Keratinocyte (primary cell): ENCODE results near the gene LRP1B. TPM values are rescaled to one million over a fixed set of nuclear protein-coding genes. Genes with fewer than 3 reads are reported as not detected.

Source experiments
- DNase-seq: peaks from one replicate; pipeline ENCODE4 v3.0.0-alpha.2; 2011; ENCODE audit warnings: low read depth, missing footprints, low spot score
- FAIRE-seq: peaks from 2 replicates; lab custom pipeline; 2011; peaks lifted over from hg19 to GRCh38; lab: Jason Lieb, UNC
- H2AFZ ChIP-seq: 2 replicates; pipeline ENCODE4 v1.6.0; 2012; ENCODE audit warnings: low read length, control low read depth, inconsistent platforms; ENCODE audit not compliant: control insufficient read depth
- H3K27ac ChIP-seq: 2 replicates; pipeline ENCODE4 v1.5.1; 2011; ENCODE audit warnings: low read length; ENCODE audit not compliant: control insufficient read depth, insufficient read depth
- H3K27me3 ChIP-seq: 3 replicates; pipeline ENCODE4 v1.6.0; 2011; ENCODE audit warnings: low read length; ENCODE audit not compliant: control insufficient read depth, insufficient read depth; ENCODE audit errors: extremely low read depth
- H3K36me3 ChIP-seq, 2 experiments: 2 replicates in 1 of 2; 3 replicates in 1 of 2; pipeline ENCODE4 v1.5.1; 2011; ENCODE audit warnings: low read length in 2 of 2, mild to moderate bottlenecking in 1 of 2; ENCODE audit not compliant: control insufficient read depth in 2 of 2, insufficient read depth in 2 of 2; ENCODE audit errors: extremely low read depth in 1 of 2
- H3K4me1 ChIP-seq: 3 replicates; pipeline ENCODE4 v1.5.1; 2011; ENCODE audit warnings: low read length; ENCODE audit not compliant: control insufficient read depth, insufficient read depth; ENCODE audit errors: extremely low read depth
- H3K4me2 ChIP-seq: 3 replicates; pipeline ENCODE4 v1.6.0; 2011; ENCODE audit warnings: low read depth, low read length; ENCODE audit not compliant: control insufficient read depth, insufficient read depth; ENCODE audit errors: extremely low read depth
- H3K4me3 ChIP-seq, 3 experiments: fragments of 200-600 bp in 1 of 3; sonication (generic) in 1 of 3; 2 replicates in 2 of 3; 3 replicates in 1 of 3; pipeline ENCODE4 v1.5.1; 2011 to 2016; ENCODE audit warnings: low read length in 3 of 3, mild to moderate bottlenecking in 3 of 3, control low read depth in 2 of 3, inconsistent platforms in 1 of 3, low read depth in 1 of 3, mixed read lengths in 1 of 3, mixed run types in 1 of 3, moderate library complexity in 1 of 3; ENCODE audit not compliant: control insufficient read depth in 2 of 3, insufficient read depth in 2 of 3; ENCODE audit errors: extremely low read depth in 1 of 3
- H3K79me2 ChIP-seq: 2 replicates; pipeline ENCODE4 v1.6.0; 2012; ENCODE audit warnings: low read length; ENCODE audit not compliant: control insufficient read depth, insufficient read depth
- H3K9ac ChIP-seq: 3 replicates; pipeline ENCODE4 v1.6.0; 2011; ENCODE audit warnings: low read length; ENCODE audit not compliant: control insufficient read depth, insufficient read depth; ENCODE audit errors: extremely low read depth
- H3K9me1 ChIP-seq: 3 replicates; pipeline ENCODE4 v1.6.0; 2011; ENCODE audit warnings: low read length; ENCODE audit not compliant: control insufficient read depth, insufficient read depth; ENCODE audit errors: extremely low read depth
- H3K9me3 ChIP-seq: 2 replicates; pipeline ENCODE4 v1.5.1; 2012; ENCODE audit warnings: low read depth, low read length; ENCODE audit not compliant: control insufficient read depth
- H4K20me1 ChIP-seq: 3 replicates; pipeline ENCODE4 v1.6.0; 2011; ENCODE audit warnings: low read length; ENCODE audit not compliant: control insufficient read depth, insufficient read depth; ENCODE audit errors: extremely low read depth
- CTCF ChIP-seq, 3 experiments: IDR thresholded peaks in 1 of 3; conservative IDR thresholded peaks in 1 of 3; optimal IDR thresholded peaks in 1 of 3; 2 replicates in 2 of 3; 3 replicates in 1 of 3; pipeline versions ENCODE3 to v1.5.1; 2011; ENCODE audit warnings: low read length in 3 of 3, mild to moderate bottlenecking in 3 of 3, moderate library complexity in 2 of 3, control low read depth in 1 of 3, inconsistent platforms in 1 of 3; ENCODE audit not compliant: insufficient read depth in 2 of 3; ENCODE audit errors: extremely low read depth in 1 of 3
- EZH2 ChIP-seq: IDR thresholded peaks from one replicate; pipeline ENCODE4 v1.6.1; 2012; ENCODE audit warnings: inconsistent platforms, mild to moderate bottlenecking, low read length, moderate library complexity
- dilution Hi-C: fragments of 300-500 bp; cut with MboI; formaldehyde crosslinking; loops from one replicate; pipeline ENCODE4 v1.7.0; 2020; ENCODE audit warnings: low sequenced_read_pairs; ENCODE audit not compliant: extremely low pct_ligation_motif_present
- polyA plus RNA-seq, 5 experiments: library from polyadenylated mRNA; depleted of rRNA in 3 of 5; stranded (reverse) in 3 of 5; stranded (forward) in 1 of 5; unstranded in 1 of 5; fragments of >200 nt; gene quantifications; 1 replicate in 1 of 5; 2 replicates in 3 of 5; 3 replicates in 1 of 5; pipeline versions ENCODE4 v1.2.1 to v1.2.3, GENCODE V29; 2011 to 2012; ENCODE audit warnings: missing spikeins in 2 of 5, low read depth in 1 of 5, low replicate concordance in 1 of 5

LRP1B gene
- polyA plus RNA-seq, 1 donor (not counting 4 experiments of a cell fraction or from before 2014, with no cell fraction given) = not detected

GRCh38 chr2:141654311-141654710 lies 476.5 kb downstream of the LRP1B start:
- Histone ChIP-seq H3K9ac (no peak overlapping the region), H2AFZ (no peak overlapping the region), H4K20me1 (no peaks in the 10 kb centered on the region), H3K9me1 (no peaks in the 10 kb centered on the region), H3K4me2 (no peak overlapping the region), H3K79me2 (no peaks in the 10 kb centered on the region), H3K36me3 (no peaks in the 10 kb centered on the region), H3K4me1 (no peaks in the 10 kb centered on the region), H3K4me3 (no peak overlapping the region), H3K27ac (no peak overlapping the region), H3K27me3 (no peaks in the 10 kb centered on the region), H3K9me3 (no peaks in the 10 kb centered on the region)
- DNase-seq (no peak), FAIRE-seq (no peak)
- dilution Hi-C loops = no loop called here
- TF ChIP-seq EZH2 (no peak), CTCF (optimal IDR thresholded peaks at IDR 0.05 in 1 of 3, IDR thresholded peaks at IDR 0.05 in 1 of 3, conservative IDR thresholded peaks at IDR 0.05 in 1 of 3; ENCODE audit: extremely low read depth in 1 of 3, insufficient read depth in 2 of 3, low read length in 3 of 3) (no peak)

- Histone ChIP-seq H2AFZ (no peak overlapping the region), H3K4me1 (no peaks in the 10 kb centered on the region), H3K4me3 (no peak overlapping the region), H3K9me1 (no peaks in the 10 kb centered on the region), H3K9me3 (no peaks in the 10 kb centered on the region), H4K20me1 (no peaks in the 10 kb centered on the region), H3K27ac (no peak overlapping the region), H3K4me2 (no peak overlapping the region), H3K36me3 (no peaks in the 10 kb centered on the region), H3K79me2 (no peaks in the 10 kb centered on the region), H3K9ac (no peak overlapping the region), H3K27me3 (no peaks in the 10 kb centered on the region)
- TF ChIP-seq CTCF (optimal IDR thresholded peaks at IDR 0.05 in 1 of 3, IDR thresholded peaks at IDR 0.05 in 1 of 3, conservative IDR thresholded peaks at IDR 0.05 in 1 of 3; ENCODE audit: extremely low read depth in 1 of 3, insufficient read depth in 2 of 3, low read length in 3 of 3) = no peak
- no peak for TF ChIP-seq EZH2
- no peak for DNase-seq
- no peak for FAIRE-seq
- dilution Hi-C loops = no loop called here
These were observed 477.6 kb downstream of the LRP1B start for GRCh38 chr2:141653184-141653583.
